Measurements from ENCODE around the gene PRMT6.
"Not testable (repeated sequence)": the region's sequence is repeated elsewhere in the genome, so short reads cannot be mapped to it uniquely, and the experiment has no call there.

Gene PRMT6

GRCh38 chr1:107056426-107057196 is at the start of gene PRMT6:
PRMT6 (plus strand) TSS chr1:107056674; CDS start chr1:107056716, 42 bp downstream.
- H3K4me1 ChIP-seq (ENCODE audit: insufficient read depth, low read length) = peaks cover 7% of the 10 kb centered on the region; the same call in 1 of the 2 replicates
- H3K36me3 ChIP-seq (ENCODE audit: insufficient read depth, low read length) = 0 out of 2 replicates have a peak, but pooled peaks cover 3% of the 10 kb centered on the region
- no peaks in the 10 kb centered on the region for H3K9me3 ChIP-seq (ENCODE audit: control insufficient read depth, insufficient read depth, low read length)
- peak within 1 kb of the TSS; percentile 99 for H3K9ac ChIP-seq (ENCODE audit: low read depth, low read length)

DNA sequence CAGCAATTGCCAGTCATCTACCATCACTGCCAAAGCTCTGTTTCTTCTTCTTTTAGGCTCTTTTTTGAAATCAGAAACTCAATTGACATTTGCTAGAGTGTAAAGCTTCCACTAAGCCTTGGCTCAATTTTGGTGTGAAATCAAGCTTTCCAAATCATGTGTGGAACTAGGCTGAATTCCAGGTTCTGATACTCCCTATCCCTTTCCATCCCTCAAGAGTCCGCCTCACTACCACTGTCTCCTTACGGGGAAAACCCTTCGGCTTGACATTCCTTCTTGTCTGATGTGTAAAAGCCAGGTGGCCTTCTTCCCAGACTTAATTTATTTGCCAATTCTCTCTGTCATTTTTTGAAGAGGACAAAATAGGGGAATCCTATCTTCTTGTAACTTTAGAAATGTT is 47.2 kb upstream of the PRMT6 start:
- H3K9me3 ChIP-seq (ENCODE audit: control insufficient read depth, insufficient read depth, low read length) = no peaks in the 10 kb centered on the region
- H3K9ac ChIP-seq (ENCODE audit: low read depth, low read length) = no peak overlapping the region
- no peaks in the 10 kb centered on the region for H3K4me1 ChIP-seq (ENCODE audit: insufficient read depth, low read length)

DNA sequence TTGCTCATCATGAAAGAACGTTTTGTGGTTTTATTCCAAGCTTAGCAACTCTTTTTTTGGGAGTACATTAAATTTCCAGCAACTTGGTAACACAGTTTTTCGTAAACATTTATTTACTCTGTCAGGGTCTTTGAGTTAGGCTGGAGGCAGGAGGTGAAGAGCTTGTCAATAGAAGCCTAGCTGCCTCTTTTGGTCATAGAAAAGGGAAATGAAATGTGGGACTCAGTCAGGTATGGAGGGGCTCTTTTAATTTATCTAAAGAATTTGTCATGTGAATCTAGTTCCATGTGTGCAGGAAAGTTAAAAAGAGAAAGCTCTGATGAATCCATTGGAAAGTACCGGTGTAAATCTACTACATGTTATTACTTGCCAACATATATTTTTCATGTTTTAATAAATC is 45.9 kb upstream of the PRMT6 start:
- Histone ChIP-seq H3K36me3 (ENCODE audit: insufficient read depth, low read length) (no peaks in the 10 kb centered on the region), H3K4me1 (ENCODE audit: insufficient read depth, low read length) (no peaks in the 10 kb centered on the region), H3K9ac (ENCODE audit: low read depth, low read length) (no peak overlapping the region), H3K9me3 (ENCODE audit: control insufficient read depth, insufficient read depth, low read length) (no peaks in the 10 kb centered on the region)

More for the DNA sequence above, 47.2 kb upstream of the PRMT6 start:
- no peaks in the 10 kb centered on the region for H3K36me3 ChIP-seq (ENCODE audit: insufficient read depth, low read length)

GRCh38 chr1:107016376-107016978 is 40.0 kb upstream of the PRMT6 start:
- H3K36me3 ChIP-seq (ENCODE audit: insufficient read depth, low read length) = no peaks in the 10 kb centered on the region
- H3K9ac ChIP-seq (ENCODE audit: low read depth, low read length) = no peak overlapping the region
- H3K4me1 ChIP-seq (ENCODE audit: insufficient read depth, low read length) = no peaks in the 10 kb centered on the region
- H3K9me3 ChIP-seq (ENCODE audit: control insufficient read depth, insufficient read depth, low read length) = no peaks in the 10 kb centered on the region

DNA sequence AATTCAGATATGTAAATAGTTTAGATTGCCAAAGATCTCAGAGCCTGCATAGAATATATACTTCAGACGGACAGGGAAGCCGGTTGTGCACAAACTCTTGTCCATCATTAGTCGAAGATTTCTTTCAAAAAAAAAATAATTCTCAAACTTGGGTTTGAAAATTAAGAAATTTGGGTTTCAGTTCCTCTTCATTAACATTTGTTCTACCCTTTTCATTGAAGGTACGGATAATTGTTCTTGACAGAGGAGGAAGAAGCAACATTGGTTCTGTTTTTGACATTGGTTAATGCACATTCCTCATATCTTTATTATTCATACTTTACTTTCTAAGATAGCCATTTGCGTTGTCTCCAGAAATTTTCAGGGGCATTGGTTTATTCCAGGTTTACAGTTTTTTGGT is 38.0 kb upstream of the PRMT6 start:
- no peaks in the 10 kb centered on the region for H3K9me3 ChIP-seq (ENCODE audit: control insufficient read depth, insufficient read depth, low read length)
- H3K9ac ChIP-seq (ENCODE audit: low read depth, low read length) = no peak overlapping the region
- H3K36me3 ChIP-seq (ENCODE audit: insufficient read depth, low read length) = no peaks in the 10 kb centered on the region
- no peaks in the 10 kb centered on the region for H3K4me1 ChIP-seq (ENCODE audit: insufficient read depth, low read length)

DNA sequence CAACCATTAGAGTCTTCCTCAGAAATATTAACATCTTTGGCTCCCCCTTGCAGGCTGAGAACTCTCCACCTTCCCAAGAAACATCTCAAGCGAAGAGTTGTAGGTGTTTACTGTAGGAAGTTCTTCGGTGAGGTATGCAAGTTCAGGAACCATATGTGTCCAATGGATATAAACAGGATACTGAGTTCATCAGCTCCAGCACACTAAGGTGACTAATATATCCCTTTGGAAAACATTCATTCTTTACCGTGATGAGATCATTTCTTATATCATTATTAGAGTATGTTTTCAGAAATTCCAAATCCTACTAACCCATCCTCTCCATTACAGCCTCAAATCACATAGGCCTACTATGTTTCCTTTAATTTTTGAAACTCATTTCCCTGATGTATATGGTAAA is 37.3 kb upstream of the PRMT6 start:
- Histone ChIP-seq H3K9me3 (ENCODE audit: control insufficient read depth, insufficient read depth, low read length) (no peaks in the 10 kb centered on the region), H3K9ac (ENCODE audit: low read depth, low read length) (no peak overlapping the region), H3K4me1 (ENCODE audit: insufficient read depth, low read length) (no peaks in the 10 kb centered on the region), H3K36me3 (ENCODE audit: insufficient read depth, low read length) (no peaks in the 10 kb centered on the region)

DNA sequence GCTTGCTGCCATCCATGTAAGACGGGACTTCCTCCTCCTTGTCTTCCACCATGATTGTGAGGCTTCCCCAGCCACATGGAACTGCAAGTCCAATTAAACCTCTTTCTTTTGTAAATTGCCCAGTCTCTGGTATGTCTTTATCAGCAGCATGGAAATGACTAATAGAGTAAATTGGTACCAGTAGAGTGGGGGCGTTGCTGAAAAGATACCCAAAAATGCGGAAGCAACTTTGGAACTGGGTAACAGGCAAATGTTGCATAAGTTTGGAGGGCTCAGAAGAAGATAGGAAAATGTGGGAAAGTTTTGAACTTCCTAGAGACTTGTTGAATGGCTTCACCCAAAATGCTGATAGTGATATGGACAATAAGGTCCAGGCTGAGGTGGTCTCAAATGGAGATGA is 17.6 kb upstream of the PRMT6 start:
- H3K36me3 ChIP-seq (ENCODE audit: insufficient read depth, low read length); H3K9me3 ChIP-seq (ENCODE audit: control insufficient read depth, insufficient read depth, low read length); H3K9ac ChIP-seq (ENCODE audit: low read depth, low read length); H3K4me1 ChIP-seq (ENCODE audit: insufficient read depth, low read length): not testable (repeated sequence)

GRCh38 chr1:107044310-107045220 is 11.9 kb upstream of the PRMT6 start:
- H3K9ac ChIP-seq (ENCODE audit: low read depth, low read length); H3K36me3 ChIP-seq (ENCODE audit: insufficient read depth, low read length); H3K9me3 ChIP-seq (ENCODE audit: control insufficient read depth, insufficient read depth, low read length); H3K4me1 ChIP-seq (ENCODE audit: insufficient read depth, low read length): not testable (repeated sequence)

GRCh38 chr1:107047602-107048001 is 8.9 kb upstream of the PRMT6 start:
- Histone ChIP-seq H3K9me3 (ENCODE audit: control insufficient read depth, insufficient read depth, low read length) (peaks cover 3% of the 10 kb centered on the region; the same call in 1 of the 2 replicates), H3K4me1 (ENCODE audit: insufficient read depth, low read length) (no peaks in the 10 kb centered on the region), H3K9ac (ENCODE audit: low read depth, low read length) (no peak overlapping the region), H3K36me3 (ENCODE audit: insufficient read depth, low read length) (no peaks in the 10 kb centered on the region)

DNA sequence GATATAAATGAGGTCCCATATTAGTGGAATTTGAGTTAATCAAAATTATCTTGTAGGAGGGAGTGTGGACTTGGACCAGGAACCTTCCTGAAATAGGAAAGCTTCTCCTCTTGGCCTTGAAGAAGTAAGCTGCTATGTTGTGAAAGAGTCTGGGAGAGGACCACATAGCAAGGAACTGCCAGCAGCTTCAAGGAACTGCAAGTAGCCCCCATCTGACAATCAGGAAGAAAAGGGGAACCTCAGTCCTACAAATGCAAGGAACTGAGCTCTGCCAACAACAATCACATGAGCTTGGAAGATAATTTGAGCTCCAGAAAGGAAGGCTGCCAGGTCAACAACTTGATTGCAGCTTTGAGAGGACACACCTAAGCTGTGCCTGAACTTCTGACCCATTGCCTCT is 8.2 kb upstream of the PRMT6 start:
- Histone ChIP-seq H3K36me3 (ENCODE audit: insufficient read depth, low read length) (no peaks in the 10 kb centered on the region), H3K9me3 (ENCODE audit: control insufficient read depth, insufficient read depth, low read length) (peaks cover 3% of the 10 kb centered on the region; the same call in 1 of the 2 replicates), H3K4me1 (ENCODE audit: insufficient read depth, low read length) (no peaks in the 10 kb centered on the region), H3K9ac (ENCODE audit: low read depth, low read length) (no peak overlapping the region)

DNA sequence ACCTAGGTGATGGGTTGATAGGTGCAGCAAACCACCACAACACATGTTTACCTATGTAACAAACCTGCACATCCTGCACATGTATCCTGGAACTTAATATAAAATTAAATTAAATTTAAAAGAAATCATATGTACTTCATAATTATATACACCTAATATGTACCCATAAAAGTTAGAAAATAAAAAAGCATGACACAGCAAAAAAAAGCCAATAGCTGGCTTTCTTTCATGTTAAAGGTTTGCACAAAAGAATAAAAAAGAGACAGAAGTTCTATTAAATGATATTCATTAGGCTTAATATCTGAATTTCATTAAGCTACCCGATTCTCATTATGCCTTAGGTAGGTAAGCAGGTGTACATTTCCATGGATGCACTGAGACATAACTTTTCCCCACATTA is 5.2 kb upstream of the PRMT6 start:
- H3K9me3 ChIP-seq (ENCODE audit: control insufficient read depth, insufficient read depth, low read length) = peaks cover 3% of the 10 kb centered on the region; the same call in 1 of the 2 replicates
- no peaks in the 10 kb centered on the region for H3K36me3 ChIP-seq (ENCODE audit: insufficient read depth, low read length)
- no peaks in the 10 kb centered on the region for H3K4me1 ChIP-seq (ENCODE audit: insufficient read depth, low read length)
- H3K9ac ChIP-seq (ENCODE audit: low read depth, low read length) = no peak overlapping the region

- peak overlapping the region; percentile 99 for H3K9ac ChIP-seq (ENCODE audit: low read depth, low read length)
- H3K36me3 ChIP-seq (ENCODE audit: insufficient read depth, low read length); H3K9me3 ChIP-seq (ENCODE audit: control insufficient read depth, insufficient read depth, low read length); H3K4me1 ChIP-seq (ENCODE audit: insufficient read depth, low read length): not testable (repeated sequence)
Observed at GRCh38 chr1:107055919-107056425, 502 bp upstream of the PRMT6 start.

DNA sequence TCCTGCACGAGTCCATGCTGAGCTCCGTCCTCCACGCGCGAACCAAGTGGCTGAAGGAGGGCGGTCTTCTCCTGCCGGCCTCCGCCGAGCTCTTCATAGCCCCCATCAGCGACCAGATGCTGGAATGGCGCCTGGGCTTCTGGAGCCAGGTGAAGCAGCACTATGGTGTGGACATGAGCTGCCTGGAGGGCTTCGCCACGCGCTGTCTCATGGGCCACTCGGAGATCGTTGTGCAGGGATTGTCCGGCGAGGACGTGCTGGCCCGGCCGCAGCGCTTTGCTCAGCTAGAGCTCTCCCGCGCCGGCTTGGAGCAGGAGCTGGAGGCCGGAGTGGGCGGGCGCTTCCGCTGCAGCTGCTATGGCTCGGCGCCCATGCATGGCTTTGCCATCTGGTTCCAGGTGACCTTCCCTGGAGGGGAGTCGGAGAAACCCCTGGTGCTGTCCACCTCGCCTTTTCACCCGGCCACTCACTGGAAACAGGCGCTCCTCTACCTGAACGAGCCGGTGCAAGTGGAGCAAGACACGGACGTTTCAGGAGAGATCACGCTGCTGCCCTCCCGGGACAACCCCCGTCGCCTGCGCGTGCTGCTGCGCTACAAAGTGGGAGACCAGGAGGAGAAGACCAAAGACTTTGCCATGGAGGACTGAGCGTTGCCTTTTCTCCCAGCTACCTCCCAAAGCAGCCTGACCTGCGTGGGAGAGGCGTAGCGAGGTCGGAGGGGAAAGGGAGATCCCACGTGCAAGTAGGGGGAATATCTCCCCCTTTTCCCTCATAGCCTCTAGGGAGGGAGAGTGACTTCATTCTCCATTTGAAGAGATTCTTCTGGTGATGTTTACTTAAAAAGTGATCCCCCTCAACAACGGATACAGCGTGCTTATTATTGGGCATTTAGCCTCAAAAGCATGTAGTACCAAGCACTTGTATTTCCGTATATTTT is 991 bp downstream of the PRMT6 start:
- H3K9me3 ChIP-seq (ENCODE audit: control insufficient read depth, insufficient read depth, low read length) = no peaks in the 10 kb centered on the region
- H3K4me1 ChIP-seq (ENCODE audit: insufficient read depth, low read length) = peaks cover 7% of the 10 kb centered on the region; the same call in 1 of the 2 replicates
- 0 out of 2 replicates have a peak, but pooled peaks cover 3% of the 10 kb centered on the region for H3K36me3 ChIP-seq (ENCODE audit: insufficient read depth, low read length)
- peak overlapping the region; percentile 99 for H3K9ac ChIP-seq (ENCODE audit: low read depth, low read length)

All from ES-I3 (cell line).